HG02623 (cell line): ENCODE data around the gene CUBN.

Experiments used
- ATAC-seq: cut with Tn5 transposase; IDR thresholded peaks from one replicate; pipeline ENCODE4 v1.9.1; 2021; ENCODE audit warnings: moderate library complexity; ENCODE audit not compliant: unreplicated experiment

The CUBN gene

DNA sequence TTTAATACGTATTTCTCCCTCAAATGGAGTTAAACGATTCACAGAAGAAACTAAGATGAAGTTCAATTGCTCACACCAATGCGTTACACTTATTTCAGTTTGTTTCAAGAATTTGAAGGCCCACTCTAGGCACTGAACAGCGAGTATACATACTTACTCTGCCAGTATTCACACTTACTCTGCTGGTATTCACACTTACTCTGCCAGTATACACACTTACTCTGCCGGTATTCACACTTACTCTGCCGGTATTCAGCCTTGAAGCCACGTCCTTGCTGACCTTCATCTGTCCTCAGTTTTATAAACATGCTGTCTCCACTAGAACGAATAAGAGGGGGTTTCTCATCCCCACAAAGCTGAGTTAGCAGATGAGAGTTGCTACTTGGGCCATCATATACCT, 86.0 kb downstream of the CUBN start:
- no peak for ATAC-seq

DNA sequence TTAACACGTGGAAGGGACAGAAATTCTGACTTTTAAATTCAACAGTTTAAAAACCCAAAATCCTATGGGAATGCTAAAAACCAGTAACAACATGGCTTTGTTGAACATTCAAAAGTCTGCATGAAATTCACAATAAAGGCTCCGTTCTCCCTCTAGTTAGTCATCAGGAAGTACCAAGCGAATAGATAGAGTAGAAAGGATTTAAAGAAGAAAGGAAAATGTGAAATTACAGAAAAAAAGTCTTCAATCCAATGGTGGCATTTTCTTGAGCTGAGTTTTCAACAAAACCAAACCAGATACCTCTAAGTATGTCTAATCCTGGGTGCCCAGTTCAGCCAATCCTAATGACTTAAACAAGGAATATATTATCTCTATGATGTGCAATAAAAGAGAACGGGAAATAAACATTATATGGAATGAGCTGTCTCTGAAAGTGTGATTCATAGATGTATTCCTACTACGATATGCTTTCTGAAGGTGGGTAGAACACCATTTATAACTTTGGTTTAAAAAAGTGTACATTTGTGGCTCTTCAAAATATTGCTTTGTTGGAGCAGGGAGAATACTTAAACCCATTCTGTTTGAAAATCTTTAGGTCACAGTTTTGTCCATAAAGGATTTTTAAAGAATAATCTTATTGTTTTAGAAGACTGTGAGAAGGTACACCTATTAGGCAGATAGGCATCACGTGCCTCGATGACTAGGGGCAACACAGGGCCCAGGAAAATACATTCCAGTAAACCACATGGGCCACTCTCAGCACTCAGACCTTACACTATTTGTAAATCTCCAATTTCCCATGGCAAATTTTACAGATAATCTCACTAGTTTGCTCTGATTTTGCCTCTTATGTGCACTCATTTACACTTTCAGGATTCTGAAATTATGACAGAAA, 87.7 kb downstream of the CUBN start:
- no peak for ATAC-seq

DNA sequence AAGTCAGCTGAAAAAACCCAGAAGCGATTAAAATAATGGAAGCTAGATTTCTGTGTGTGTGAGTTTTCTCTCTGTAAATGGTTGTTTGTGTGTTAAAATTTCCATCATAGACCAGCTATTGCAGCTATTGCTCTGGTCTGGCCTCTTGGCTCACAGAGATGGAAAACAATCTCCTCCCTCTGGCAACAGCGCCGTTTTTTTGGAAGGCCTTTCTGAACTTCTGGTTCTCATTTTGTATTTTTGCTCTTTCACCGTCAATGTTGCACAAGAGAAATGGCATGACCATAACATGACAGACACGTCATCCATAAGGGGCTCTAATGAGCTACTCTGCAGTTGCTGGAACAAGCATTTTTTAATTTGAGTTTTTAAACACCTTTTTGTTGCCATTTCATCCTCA, 91.0 kb downstream of the CUBN start:
- ATAC-seq, result no peak

DNA sequence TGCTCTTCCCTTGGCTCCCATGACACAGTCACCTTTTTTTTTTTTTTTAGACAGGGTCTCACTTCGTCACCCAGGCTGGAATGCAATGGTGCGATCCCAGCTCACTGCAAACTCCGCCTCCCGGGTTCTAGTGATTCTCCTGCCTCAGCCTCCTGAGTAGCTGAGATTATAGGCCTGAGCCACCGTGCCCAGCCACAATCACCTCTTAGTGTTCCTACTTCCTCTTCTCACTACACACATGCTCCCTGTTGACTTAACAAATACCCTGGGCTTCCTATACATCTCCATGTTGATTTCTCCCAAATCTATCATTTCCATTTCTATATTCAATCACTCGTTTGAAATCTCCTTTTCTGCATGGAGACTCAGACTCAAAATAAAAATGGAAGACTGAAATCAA, 91.7 kb downstream of the CUBN start:
- no peak for ATAC-seq

DNA sequence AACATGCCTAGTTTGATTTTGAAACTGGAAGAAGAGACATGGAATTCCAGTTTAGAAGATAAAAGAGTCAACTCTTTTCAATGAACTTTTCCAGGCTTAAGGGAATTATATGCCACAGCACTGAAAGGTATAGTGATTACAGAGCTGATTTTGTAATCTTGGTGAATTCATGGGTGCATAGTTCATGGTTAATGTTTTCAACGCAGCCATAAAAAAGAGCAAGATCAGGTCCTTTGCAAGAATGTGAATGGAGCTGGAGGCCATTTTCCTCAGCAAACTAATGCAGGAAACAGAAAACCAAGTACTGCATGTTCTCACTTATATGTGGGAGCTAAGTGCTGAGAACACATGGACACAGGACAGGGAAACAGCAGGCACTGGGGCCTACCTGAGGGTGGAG, 94.2 kb downstream of the CUBN start:
- ATAC-seq, result no peak

DNA sequence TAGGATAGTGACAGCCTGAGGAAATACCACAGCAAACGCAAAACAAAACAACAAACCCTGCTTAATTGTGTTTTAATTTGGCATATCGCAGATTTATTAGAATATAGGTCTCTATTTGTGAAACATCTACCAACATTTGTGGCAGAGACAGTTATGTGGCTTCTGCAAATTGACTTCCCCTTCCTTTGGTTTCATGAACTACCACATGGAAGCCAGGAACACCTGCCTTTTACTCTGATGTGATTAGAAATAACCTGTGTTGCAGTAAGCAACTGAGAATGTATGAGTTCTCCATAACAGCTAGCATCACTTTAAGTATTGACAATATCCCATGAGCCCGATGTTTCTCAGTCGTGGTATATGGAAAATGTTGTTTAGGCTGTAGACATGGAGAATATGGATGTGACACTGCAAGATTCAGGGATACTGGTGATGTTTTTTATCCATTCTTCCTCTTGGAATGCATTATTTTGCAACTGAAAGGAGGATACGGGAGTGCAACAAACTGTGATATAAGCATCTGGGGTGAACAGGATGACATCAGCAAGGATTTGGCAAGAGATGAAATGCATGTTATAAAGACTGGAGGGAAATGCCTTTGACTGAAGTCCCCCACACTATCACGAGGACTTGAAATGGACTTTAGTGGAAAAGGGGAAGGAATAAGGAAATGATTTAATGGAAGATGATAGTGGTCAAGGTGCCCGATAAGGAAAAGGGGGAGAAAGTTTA, 95.9 kb downstream of the CUBN start:
- ATAC-seq, result no peak

DNA sequence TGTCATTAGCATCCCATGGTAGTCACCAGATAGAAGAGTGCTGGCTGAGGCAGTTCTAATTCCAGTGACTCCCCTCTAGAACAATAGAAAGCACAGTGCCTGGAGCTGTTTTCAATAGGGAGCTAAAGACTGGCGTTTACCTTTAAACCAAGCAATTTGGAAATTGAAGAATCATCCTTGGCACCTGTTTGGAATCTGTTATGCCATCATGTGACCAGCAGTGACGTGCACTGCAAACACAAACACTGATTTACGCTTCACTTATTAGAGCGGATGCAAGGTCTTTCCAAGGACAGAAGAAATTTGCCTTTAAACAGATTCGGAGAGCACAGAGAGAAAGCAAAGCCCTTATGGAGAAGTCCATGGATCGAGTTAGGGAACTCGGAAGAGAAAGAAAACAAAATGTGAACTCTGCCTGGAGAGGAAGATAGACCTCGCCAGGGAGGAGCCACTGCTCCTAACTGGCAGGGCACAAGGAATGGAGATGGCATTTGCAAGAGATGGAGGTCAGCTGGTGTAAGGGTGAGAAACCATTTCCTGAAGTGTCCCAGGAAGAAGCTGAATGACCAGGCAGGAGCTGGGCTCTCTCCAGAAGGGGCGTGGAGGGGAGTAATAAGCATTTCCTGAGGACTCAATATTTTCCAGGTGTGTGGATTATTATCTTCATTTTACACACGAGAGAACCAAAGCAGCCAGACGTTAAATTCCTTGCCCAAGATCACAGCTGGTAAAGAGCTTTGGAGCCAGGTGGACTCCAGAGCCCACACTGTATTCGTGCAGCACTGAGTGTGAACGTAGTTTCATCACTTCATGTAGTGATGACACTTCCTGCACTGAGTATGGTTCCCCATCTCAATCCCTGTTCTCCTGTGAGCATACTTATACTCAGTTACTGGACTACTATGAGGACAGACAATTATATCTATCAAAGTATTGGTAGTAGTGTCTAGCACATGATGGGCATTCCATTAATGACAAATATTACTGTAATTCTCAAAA, 97.7 kb downstream of the CUBN start:
- ATAC-seq, result no peak

DNA sequence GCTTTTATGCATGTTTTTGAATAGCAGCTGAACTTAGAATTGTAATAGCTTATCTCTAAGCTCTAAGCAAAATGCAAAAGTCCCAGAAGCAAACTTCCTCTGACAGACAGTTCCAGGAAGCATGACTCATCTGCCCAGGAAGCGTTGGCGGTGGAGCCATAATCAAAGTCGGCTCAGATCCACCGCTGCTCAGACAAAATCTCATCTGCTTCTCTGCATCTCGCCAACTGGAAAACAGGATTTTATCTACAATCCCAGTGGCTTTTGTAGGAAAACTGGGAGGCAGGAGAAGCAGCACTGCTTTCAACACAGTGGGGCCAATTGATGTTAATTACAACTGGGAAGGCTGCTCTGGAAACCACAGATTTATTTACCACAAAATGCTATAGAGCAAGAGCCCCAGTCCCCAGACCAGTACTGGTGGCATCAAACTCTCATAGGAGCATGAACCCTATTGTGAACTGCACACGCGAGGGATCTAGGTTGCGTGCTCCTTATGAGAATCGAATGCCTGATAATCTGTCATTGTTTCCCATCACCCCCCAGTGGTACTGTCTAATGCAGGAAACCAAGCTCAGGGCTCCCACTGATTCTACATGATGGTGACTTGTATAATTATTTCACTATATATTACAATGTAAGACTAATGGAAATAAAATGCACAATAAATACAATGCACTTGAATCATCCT, 99.9 kb downstream of the CUBN start:
- no peak for ATAC-seq

DNA sequence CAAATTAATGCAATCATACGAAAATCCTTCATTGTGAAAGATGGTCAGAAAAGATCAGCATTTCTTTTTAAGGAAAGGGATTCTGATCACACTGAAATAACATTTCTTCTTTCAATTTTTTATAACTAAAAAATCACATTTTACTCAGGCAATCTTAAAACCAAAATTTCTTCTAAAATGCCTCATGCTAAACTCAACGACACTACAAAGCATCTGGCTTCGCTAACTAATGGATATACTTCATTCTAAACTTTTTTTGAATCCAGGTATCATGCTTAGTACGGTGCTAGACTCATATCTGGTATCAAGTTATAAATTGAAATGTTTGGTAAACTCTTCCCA, 100.4 kb downstream of the CUBN start:
- ATAC-seq, result no peak

DNA sequence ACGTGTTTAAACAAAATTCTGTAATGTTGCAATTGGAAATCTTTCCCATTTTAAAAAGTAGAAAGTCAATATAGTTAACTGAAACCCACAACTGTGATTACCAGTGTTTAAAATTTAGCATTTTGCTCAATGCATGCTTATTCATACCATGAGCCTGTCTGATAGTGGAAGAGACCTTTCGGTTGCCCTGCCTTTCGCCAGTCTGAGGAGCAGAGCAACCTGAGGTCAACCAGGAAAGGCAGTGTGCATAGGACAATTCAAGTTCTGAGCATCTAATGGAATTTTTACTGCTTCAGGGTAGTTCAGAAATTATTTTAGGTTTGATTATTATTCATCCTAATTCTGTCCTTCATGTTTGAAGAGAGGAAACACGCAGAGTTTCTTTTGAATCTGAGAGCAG, 100.8 kb downstream of the CUBN start:
- no peak for ATAC-seq

DNA sequence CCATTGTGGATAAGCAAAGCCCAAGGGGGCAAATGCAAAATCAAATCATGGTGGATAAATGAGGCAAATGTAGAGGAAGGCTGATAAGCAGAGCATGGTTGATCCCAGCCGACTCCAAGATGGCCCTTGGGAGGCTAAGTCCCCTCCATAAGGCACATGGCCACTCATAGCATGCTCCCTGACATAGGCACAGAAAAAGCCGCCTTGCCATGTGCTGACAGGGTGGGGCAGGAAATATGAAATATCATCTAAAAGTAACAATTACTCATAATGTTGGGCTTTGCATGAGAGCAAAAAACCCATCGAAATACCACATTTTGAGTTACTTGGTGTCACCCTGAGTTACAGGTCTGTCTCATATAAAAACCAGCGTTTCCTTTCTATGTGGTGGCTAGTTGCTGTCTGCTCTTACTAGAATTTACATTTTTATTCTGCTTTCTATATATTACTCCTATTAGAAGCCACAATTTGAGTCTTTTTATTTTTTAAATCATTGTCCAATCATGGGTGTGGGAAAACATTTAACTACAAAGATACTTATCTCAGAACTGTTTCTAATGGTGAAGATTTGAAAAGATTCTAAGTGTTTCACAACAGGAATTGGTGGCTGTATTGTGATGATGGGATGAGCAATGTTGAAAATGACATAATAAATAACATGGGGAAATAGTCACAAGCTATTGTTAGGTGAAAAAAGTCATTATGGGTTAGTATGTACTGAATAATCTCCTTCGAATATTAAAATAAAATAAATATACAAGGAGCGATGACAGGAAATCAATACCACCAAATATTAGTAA, 102.7 kb downstream of the CUBN start:
- ATAC-seq, result peak; percentile 53

DNA sequence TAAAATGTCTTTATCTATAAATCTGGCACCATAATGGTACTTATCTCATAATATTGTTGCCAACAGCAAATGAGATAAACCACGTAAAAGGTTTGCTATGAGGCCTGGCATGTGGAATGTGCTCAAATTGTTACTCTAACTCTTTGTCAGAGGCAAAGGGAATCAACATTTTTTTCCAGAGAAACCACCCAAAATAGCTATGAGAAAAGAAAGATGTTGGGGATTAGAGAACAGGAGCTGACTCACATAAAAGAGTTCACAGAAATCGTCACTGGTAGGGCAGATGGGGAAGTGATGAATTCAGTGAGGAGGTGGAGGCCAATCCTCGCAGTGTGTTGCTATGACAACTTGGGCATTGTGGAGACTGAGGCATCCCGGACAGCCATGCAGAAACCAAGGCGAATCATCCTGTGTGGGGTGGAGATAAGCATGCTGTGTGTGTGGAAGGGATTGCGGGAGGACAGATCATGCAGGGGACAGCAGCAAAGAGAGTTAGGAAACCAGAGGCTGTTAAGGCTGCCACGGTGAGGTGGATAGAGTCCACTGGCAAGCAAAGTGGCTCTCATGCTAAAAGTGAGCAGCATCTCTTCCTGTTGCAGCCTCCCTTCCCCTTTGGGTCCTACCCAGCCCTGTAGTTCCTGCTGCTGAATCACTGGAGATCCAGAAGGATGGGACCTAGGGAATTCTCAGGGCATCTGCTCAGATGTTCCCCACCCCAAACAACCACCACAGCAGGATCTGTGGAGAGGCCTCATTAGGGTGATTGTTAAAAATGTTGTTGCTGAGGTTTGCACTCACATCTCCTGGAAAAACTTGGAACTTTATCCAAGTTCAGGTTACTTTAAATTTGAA, 103.9 kb downstream of the CUBN start:
- ATAC-seq, result no peak

DNA sequence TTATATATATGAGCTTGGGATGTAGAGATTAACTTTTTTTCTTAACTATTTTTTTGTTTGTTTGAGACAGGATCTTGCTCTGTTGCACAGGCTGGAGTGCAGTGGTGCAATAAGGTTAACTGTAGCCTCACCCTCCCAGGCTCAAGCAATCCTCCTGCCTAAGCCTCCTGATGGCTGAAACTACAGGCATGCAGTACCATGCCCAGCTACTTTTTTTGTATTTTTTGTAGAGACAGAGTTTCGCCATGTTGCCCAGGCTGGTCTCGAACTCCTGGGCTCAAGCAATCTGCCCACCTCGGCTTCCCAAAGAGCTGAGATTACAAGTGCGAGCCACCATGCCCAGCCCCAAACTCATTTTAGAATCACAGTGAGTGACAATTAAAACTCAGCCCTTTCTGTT, 105.2 kb downstream of the CUBN start:
- no peak for ATAC-seq

DNA sequence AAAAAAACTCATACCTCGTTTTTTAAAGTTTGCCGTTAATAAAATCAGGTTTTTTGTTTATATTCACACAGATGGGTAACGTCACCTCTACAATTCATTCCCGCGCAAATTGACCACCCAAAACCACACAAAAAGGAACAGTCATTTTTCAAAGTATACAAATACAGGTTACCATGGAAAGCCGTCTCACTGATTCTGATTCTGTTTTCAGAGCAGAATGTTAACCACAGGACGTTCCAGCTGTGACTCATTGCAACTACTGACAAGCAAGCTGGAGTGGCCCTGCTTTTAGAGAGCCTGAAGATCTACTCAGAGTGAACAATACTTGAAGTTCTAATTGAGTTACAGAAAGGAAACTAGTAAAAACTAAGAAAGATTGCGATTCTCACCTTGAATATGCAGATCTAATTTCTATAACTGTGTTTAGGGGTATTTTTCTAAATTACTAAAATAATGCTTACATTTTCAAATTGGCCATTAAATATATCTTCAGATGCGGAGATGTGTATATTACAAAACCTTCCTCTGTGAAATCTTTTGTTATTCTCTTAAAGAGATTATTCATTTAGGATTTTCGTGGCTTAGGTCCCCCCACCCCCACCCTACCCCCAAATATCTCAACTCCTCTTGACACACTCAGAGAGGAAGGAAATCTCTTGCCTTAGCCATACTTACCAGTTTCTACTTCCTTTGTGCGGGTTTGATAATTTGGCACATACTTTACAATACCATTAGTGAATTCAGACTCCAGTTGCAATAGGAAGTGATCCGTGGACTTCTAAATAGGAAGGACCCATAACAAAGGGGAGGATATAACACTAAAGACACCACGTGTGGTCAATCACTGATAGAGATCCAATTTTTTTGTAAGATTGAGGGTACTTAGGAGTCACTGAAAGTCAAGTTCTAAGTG, 106.0 kb downstream of the CUBN start:
- peak; percentile 94 for ATAC-seq

DNA sequence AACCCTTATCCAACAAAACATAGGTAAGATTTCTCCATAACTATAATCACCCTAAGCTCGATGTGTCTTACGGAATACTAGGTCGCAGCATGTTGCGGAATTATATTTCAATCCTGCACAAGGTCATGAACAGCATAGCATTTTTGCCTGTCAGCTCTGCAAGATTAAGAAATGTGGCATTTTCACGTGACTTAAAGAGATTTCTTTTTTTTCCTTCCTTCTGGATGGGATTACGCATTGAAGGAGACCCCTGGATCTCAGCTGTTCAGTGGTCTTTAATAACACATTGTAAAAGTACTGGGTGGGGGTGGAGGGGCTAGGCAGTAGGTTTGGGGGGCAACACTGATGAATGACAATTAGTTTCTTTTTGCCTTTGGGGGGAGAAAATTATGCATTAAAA, 106.7 kb downstream of the CUBN start:
- no peak for ATAC-seq

DNA sequence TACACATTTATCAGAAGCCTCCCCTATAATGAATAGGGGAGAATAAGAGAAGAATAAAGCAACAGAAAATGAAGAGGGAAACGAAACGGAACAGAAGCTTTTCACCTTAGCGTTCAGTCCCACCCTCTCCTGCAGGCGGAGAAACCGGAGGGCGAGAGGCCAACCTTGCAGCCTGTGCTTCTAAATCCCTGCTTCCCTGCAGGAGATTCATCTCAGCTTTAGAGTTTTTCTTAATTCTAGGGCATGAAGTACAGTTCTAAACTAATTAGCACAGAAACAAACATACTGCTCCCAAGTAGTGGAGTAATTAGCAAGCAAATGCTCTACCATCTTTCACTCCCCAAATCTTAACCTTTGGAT, 107.2 kb downstream of the CUBN start:
- no peak for ATAC-seq

DNA sequence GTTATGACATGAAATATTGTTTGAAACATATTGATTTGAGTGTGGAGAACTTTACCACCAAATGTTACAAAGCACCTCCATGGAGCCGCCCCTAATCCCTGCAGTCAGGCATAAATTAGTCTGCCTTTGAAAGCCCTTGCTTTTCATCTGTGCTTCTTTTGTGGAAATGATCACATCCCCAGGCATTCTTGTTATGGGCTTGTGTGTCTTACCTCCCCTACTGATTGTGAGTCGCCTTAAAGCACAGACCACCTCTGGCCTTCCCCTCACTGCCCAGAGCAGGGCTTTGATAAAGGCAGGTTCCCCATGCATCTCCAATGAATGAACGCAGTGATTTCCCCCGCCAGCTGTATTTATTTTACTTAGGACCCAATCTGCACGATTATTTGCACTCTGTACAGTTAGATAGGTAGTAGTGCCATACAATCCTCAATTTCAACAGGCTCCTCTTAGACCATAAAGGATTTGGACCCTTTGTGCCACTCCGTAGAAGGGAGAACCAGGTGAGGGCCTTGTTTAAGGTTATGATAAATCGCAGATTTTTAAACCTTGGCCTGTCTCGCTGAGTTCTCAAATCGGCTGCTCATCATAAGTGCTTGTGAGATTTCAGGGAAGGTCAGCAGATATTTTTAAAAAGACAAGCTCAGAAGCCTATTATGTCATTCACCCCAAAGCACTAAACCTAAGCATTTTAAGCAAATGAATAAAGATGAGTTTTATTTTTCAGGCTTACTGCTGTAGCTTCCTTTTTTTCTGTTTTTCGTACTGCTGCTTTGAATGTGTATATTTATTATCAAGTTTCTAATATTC, 107.8 kb downstream of the CUBN start:
- no peak for ATAC-seq
